ENCODE results near the gene LRRC4C. TPM values are rescaled to one million over a fixed set of nuclear protein-coding genes. Genes with fewer than 3 reads are reported as not detected.

LRRC4C gene
- total and polyA plus RNA-seq, 4 donors, result 0.33 to 5.3 (median 0.43) TPM

- ATAC-seq (ENCODE audit: insufficient read depth, low FRiP score) (no peak), DNase-seq (no peak)
- no peak overlapping the region for H3K4me3 ChIP-seq
- no peaks in the 10 kb centered on the region for H3K4me1 ChIP-seq (ENCODE audit: control insufficient read depth in 5 of 5, insufficient read depth in 5 of 5, low read length in 5 of 5)
- TF ChIP-seq CTCF (IDR thresholded peaks at IDR 0.05; ENCODE audit: control extremely low read depth, extremely low read depth), result no peak
- no peak overlapping the region for H3K9ac ChIP-seq (ENCODE audit: insufficient read depth in 1 of 2, low read length in 2 of 2)
- 88% methylated on average over 10 of the region's 10 CpGs for WGBS, 2 donors
- H3K27ac ChIP-seq (ENCODE audit: low read depth in 1 of 2, low read length in 1 of 2), result no peak overlapping the region
- no peaks in the 10 kb centered on the region for H3K36me3 ChIP-seq (ENCODE audit: control insufficient read depth in 4 of 4, insufficient read depth in 4 of 4, low read length in 4 of 4)
- peaks cover 0 to 4% (median 0%) of the 10 kb centered on the region in 4 donors for H3K9me3 ChIP-seq (ENCODE audit: control insufficient read depth in 4 of 4, insufficient read depth in 3 of 4, low read length in 3 of 4)
- no peaks in the 10 kb centered on the region for H3K27me3 ChIP-seq (ENCODE audit: control insufficient read depth in 3 of 3, insufficient read depth in 3 of 3, low read length in 2 of 3)
Measured at GRCh38 chr11:41245704-41246398, 213.6 kb downstream of the LRRC4C start.

DNA sequence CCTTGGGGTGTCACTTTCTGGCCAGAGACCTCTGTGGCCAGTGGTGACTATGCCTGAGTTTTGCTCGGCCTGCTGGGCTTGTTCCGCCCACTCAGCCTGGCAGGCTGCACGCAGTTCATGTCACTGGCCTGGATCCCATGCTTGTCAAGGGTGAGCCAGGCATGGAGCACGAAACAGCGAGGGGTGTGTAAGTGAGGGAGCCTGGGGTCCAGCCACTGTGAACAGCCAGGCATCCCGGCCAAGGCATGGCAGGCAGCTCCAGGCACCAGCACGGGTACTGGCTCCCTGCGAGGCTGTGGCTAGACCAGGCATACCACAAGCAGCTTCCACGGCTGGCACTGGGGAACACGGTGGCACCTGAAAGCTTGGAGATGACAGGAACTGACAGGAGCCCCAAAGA lies 214.3 kb downstream of the LRRC4C start:
- no peak for ATAC-seq (ENCODE audit: insufficient read depth, low FRiP score)

DNA sequence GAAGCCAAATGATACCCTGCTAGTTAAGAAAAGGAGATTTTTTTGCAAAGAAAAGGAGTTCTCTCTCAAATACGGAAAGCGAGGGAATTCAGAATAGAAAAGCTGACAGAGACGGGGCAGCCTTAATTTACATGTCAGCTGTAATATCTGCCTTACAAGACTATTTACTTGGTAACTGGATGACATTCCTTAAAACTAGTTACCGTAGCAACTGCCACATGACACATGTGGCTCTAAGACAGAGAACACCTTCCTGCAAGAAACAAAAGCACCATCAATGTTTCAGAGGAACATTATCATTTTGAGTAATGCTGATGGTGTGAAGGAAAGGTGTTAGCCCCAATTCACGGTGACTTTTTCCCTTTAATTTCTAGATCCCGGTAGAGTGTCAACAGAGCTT lies 222.1 kb downstream of the LRRC4C start:
- Histone ChIP-seq H3K4me3 (no peak overlapping the region), H3K4me1 (ENCODE audit: control insufficient read depth in 5 of 5, insufficient read depth in 5 of 5, low read length in 5 of 5) (no peaks in the 10 kb centered on the region), H3K27ac (ENCODE audit: low read depth in 1 of 2, low read length in 1 of 2) (no peak overlapping the region), H3K9me3 (ENCODE audit: control insufficient read depth in 4 of 4, insufficient read depth in 3 of 4, low read length in 3 of 4) (no peaks in the 10 kb centered on the region), H3K9ac (ENCODE audit: insufficient read depth in 1 of 2, low read length in 2 of 2) (no peak overlapping the region), H3K36me3 (ENCODE audit: control insufficient read depth in 4 of 4, insufficient read depth in 4 of 4, low read length in 4 of 4) (no peaks in the 10 kb centered on the region), H3K27me3 (ENCODE audit: control insufficient read depth in 3 of 3, insufficient read depth in 3 of 3, low read length in 2 of 3) (no peaks in the 10 kb centered on the region)
- no peak for TF ChIP-seq CTCF (IDR thresholded peaks at IDR 0.05; ENCODE audit: control extremely low read depth, extremely low read depth)
- WGBS, 2 donors, result 37 to 50% methylated on average over 6 of the region's 6 CpGs
- ATAC-seq (ENCODE audit: insufficient read depth, low FRiP score), result no peak
- no peak for DNase-seq

More for the DNA sequence above, 214.3 kb downstream of the LRRC4C start:
- Histone ChIP-seq H3K9ac (ENCODE audit: insufficient read depth in 1 of 2, low read length in 2 of 2) (no peak overlapping the region), H3K9me3 (ENCODE audit: control insufficient read depth in 4 of 4, insufficient read depth in 3 of 4, low read length in 3 of 4) (peaks cover 0 to 4% (median 0%) of the 10 kb centered on the region in 4 donors), H3K27ac (ENCODE audit: low read depth in 1 of 2, low read length in 1 of 2) (no peak overlapping the region), H3K36me3 (ENCODE audit: control insufficient read depth in 4 of 4, insufficient read depth in 4 of 4, low read length in 4 of 4) (no peaks in the 10 kb centered on the region), H3K4me3 (no peak overlapping the region), H3K27me3 (ENCODE audit: control insufficient read depth in 3 of 3, insufficient read depth in 3 of 3, low read length in 2 of 3) (no peaks in the 10 kb centered on the region), H3K4me1 (ENCODE audit: control insufficient read depth in 5 of 5, insufficient read depth in 5 of 5, low read length in 5 of 5) (no peaks in the 10 kb centered on the region)
- WGBS, 2 donors, result 87 to 91% methylated on average over 10 of the region's 10 CpGs
- no peak for TF ChIP-seq CTCF (IDR thresholded peaks at IDR 0.05; ENCODE audit: control extremely low read depth, extremely low read depth)
- DNase-seq, result no peak

GRCh38 chr11:41235668-41236067 lies 223.8 kb downstream of the LRRC4C start:
- no peaks in the 10 kb centered on the region for H3K27me3 ChIP-seq (ENCODE audit: control insufficient read depth in 3 of 3, insufficient read depth in 3 of 3, low read length in 2 of 3)
- no peaks in the 10 kb centered on the region for H3K4me1 ChIP-seq (ENCODE audit: control insufficient read depth in 5 of 5, insufficient read depth in 5 of 5, low read length in 5 of 5)
- no peak overlapping the region for H3K9ac ChIP-seq (ENCODE audit: insufficient read depth in 1 of 2, low read length in 2 of 2)
- TF ChIP-seq CTCF (IDR thresholded peaks at IDR 0.05; ENCODE audit: control extremely low read depth, extremely low read depth), result no peak
- H3K4me3 ChIP-seq, result no peak overlapping the region
- 79 to 86% methylated on average over 1 of the region's 1 CpG for WGBS, 2 donors
- DNase-seq (no peak), ATAC-seq (ENCODE audit: insufficient read depth, low FRiP score) (no peak)
- H3K27ac ChIP-seq (ENCODE audit: low read depth in 1 of 2, low read length in 1 of 2), result no peak overlapping the region
- no peaks in the 10 kb centered on the region for H3K9me3 ChIP-seq (ENCODE audit: control insufficient read depth in 4 of 4, insufficient read depth in 3 of 4, low read length in 3 of 4)
- no peaks in the 10 kb centered on the region for H3K36me3 ChIP-seq (ENCODE audit: control insufficient read depth in 4 of 4, insufficient read depth in 4 of 4, low read length in 4 of 4)

Measured in lung (tissue), 12 donors.